Measurements from ENCODE around the gene CHST3. TPM values are rescaled to one million over a fixed set of nuclear protein-coding genes. Genes with fewer than 3 reads are reported as not detected.

CHST3 gene
- polyA plus RNA-seq, 1 donor from 2014 or later, result 4.1 TPM

DNA sequence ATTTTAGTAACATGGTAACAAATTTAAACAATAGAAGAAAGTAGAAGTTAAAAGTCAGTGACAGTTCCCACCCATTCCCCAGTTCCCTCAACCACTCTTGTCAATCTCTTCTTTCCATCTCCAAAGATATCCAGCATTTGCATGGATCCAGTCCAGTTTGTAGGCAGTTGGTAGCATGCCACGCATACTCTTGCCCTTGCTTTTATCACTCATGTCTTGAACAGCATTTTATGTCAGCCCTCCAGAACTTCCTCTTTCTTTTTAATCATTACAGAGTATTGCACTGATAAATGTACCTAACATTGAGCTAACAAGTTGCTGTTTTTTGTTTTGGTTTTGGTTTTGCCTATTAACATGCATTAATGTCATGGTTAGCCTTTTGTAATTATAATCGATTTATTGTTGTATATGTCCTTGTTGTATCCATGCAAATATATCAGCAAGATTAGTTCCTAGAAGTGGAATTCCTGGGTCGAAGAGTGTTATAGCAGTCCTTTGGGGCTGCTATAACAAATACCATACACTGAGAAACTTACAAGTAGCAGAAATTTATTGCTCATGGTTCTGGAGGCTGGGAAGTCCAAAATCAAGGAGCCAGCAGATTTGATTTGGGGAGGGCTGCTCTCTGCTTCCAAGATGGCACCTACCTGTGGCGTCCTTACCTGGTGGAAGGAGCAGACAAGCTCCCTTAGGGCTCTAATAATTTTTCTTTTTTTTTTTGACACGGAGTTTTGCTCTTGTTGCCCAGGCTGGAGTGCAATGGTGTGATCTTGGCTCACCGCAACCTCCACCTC, 25.7 kb downstream of the CHST3 start:
- TF ChIP-seq POLR2AphosphoS5 (IDR thresholded peaks at IDR 0.05) (no peak), EZH2 (IDR thresholded peaks at IDR 0.05; ENCODE audit: borderline replicate concordance, insufficient read depth, low read length, poor library complexity, severe bottlenecking) (no peak), RAD21 (conservative IDR thresholded peaks at IDR 0.05) (no peak), EP300 (conservative IDR thresholded peaks at IDR 0.05; ENCODE audit: poor library complexity, severe bottlenecking) (no peak), CTCF (IDR thresholded peaks at IDR 0.05; ENCODE audit: poor library complexity, severe bottlenecking) (no peak), TAF1 (IDR thresholded peaks at IDR 0.05; ENCODE audit: low read depth) (no peak), SMC3 (conservative IDR thresholded peaks at IDR 0.05; ENCODE audit: poor library complexity) (no peak)
- TF ChIP-seq, protein P1, sequence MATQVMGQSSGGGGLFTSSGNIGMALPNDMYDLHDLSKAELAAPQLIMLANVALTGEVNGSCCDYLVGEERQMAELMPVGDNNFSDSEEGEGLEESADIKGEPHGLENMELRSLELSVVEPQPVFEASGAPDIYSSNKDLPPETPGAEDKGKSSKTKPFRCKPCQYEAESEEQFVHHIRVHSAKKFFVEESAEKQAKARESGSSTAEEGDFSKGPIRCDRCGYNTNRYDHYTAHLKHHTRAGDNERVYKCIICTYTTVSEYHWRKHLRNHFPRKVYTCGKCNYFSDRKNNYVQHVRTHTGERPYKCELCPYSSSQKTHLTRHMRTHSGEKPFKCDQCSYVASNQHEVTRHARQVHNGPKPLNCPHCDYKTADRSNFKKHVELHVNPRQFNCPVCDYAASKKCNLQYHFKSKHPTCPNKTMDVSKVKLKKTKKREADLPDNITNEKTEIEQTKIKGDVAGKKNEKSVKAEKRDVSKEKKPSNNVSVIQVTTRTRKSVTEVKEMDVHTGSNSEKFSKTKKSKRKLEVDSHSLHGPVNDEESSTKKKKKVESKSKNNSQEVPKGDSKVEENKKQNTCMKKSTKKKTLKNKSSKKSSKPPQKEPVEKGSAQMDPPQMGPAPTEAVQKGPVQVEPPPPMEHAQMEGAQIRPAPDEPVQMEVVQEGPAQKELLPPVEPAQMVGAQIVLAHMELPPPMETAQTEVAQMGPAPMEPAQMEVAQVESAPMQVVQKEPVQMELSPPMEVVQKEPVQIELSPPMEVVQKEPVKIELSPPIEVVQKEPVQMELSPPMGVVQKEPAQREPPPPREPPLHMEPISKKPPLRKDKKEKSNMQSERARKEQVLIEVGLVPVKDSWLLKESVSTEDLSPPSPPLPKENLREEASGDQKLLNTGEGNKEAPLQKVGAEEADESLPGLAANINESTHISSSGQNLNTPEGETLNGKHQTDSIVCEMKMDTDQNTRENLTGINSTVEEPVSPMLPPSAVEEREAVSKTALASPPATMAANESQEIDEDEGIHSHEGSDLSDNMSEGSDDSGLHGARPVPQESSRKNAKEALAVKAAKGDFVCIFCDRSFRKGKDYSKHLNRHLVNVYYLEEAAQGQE (IDR thresholded peaks at IDR 0.05; ENCODE audit: borderline replicate concordance), result no peak
- H3K9ac ChIP-seq (ENCODE audit: low read length), result no peak overlapping the region
- no peaks in the 10 kb centered on the region for H4K20me1 ChIP-seq (ENCODE audit: insufficient read depth)
- no peak overlapping the region for H3K27ac ChIP-seq (ENCODE audit: low read length)
- H3K9me3 ChIP-seq (ENCODE audit: low read length), result no peaks in the 10 kb centered on the region
- no peaks in the 10 kb centered on the region for H3F3A ChIP-seq (ENCODE audit: insufficient read depth, low read length, poor library complexity, severe bottlenecking)
- no peak overlapping the region for H3K4me3 ChIP-seq (ENCODE audit: low read length)
- H2AFZ ChIP-seq (ENCODE audit: low read depth, low read length), result no peak overlapping the region
- no peaks in the 10 kb centered on the region for H3K36me3 ChIP-seq (ENCODE audit: insufficient read depth, low read length)
- no peaks in the 10 kb centered on the region for H3K9me2 ChIP-seq (ENCODE audit: insufficient read depth, low read length)
- H3K4me2 ChIP-seq (ENCODE audit: low read length), result no peak overlapping the region
- no peaks in the 10 kb centered on the region for H3K79me2 ChIP-seq (replicated peaks; ENCODE audit: insufficient read depth, low read length)
- H3K27me3 ChIP-seq (ENCODE audit: insufficient read depth, low read depth, low read length), result no peaks in the 10 kb centered on the region

DNA sequence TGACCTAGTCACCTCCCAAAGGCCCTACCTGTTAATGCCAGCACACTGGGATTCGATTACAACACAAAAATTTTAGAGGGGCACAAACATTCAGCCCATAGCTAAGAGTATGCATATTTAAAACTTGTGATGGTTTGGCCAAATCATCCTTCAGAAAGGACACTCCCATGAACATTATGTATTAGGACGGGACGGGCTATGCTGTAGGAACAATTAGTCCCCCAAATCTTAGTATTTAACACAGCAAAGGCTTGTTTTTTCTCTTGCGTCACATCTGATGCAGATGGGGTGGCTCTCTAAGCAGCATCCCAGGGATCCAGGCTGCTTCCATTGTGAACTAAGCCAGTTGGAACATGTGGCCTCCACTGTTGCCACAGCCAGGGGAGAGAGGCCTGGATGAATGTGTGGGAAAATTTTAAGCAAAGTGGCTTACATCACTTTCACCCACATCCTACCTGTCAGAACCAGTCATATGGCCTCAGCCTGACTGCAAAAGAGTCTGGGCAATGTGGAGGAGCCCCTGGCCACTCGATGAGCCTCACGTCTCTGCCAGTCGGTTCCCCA, 26.6 kb downstream of the CHST3 start:
- H3K27ac ChIP-seq (ENCODE audit: low read length), result no peak overlapping the region
- H3K9me3 ChIP-seq (ENCODE audit: low read length), result no peaks in the 10 kb centered on the region
- H3K36me3 ChIP-seq (ENCODE audit: insufficient read depth, low read length), result no peaks in the 10 kb centered on the region
- no peaks in the 10 kb centered on the region for H3K79me2 ChIP-seq (replicated peaks; ENCODE audit: insufficient read depth, low read length)
- H4K20me1 ChIP-seq (ENCODE audit: insufficient read depth), result no peaks in the 10 kb centered on the region
- no peak overlapping the region for H3K4me3 ChIP-seq (ENCODE audit: low read length)
- no peaks in the 10 kb centered on the region for H3F3A ChIP-seq (ENCODE audit: insufficient read depth, low read length, poor library complexity, severe bottlenecking)
- H3K27me3 ChIP-seq (ENCODE audit: insufficient read depth, low read depth, low read length), result no peaks in the 10 kb centered on the region
- H3K9me2 ChIP-seq (ENCODE audit: insufficient read depth, low read length), result no peaks in the 10 kb centered on the region
- no peak overlapping the region for H2AFZ ChIP-seq (ENCODE audit: low read depth, low read length)
- H3K4me2 ChIP-seq (ENCODE audit: low read length), result no peak overlapping the region
- TF ChIP-seq POLR2AphosphoS5 (IDR thresholded peaks at IDR 0.05) (no peak), EZH2 (IDR thresholded peaks at IDR 0.05; ENCODE audit: borderline replicate concordance, insufficient read depth, low read length, poor library complexity, severe bottlenecking) (no peak), CTCF (IDR thresholded peaks at IDR 0.05; ENCODE audit: poor library complexity, severe bottlenecking) (no peak), MXI1 (conservative IDR thresholded peaks at IDR 0.05; ENCODE audit: poor library complexity, severe bottlenecking) (no peak), RAD21 (conservative IDR thresholded peaks at IDR 0.05) (no peak), SMC3 (conservative IDR thresholded peaks at IDR 0.05; ENCODE audit: poor library complexity) (no peak), EP300 (conservative IDR thresholded peaks at IDR 0.05; ENCODE audit: poor library complexity, severe bottlenecking) (no peak), TAF1 (IDR thresholded peaks at IDR 0.05; ENCODE audit: low read depth) (no peak)
- TF ChIP-seq, protein P1 (IDR thresholded peaks at IDR 0.05; ENCODE audit: borderline replicate concordance), result no peak
- H3K9ac ChIP-seq (ENCODE audit: low read length), result no peak overlapping the region
